Stimulated activated effector memory CD8-positive, alpha-beta T cell treated with anti-CD3 and anti-CD28 coated beads, Interleukin-12 subunit alpha, Interleukin-12 subunit beta, amount 100 ng/mL, for 72 hours (primary cell): ENCODE results near the gene DPP6.
"Not testable (repeated sequence)": the region's sequence is repeated elsewhere in the genome, so short reads cannot be mapped to it uniquely, and the experiment has no call there.

Experiments used
- ATAC-seq: fragments of 150-1000 bp; cut with Tn5 transposase; 2 replicates; pipeline ENCODE4 v1.10.0; 2021
- DNase-seq, 2 donors: peaks; one replicate each; pipeline ENCODE4 v3.0.0; 2021 to 2022; ENCODE audit warnings: low spot score in 2 of 2
- H3K27ac Mint-ChIP-seq: one replicate; pipeline ENCODE4 v1.8.0; 2022; ENCODE audit warnings: mild to moderate bottlenecking, mixed read lengths
- H3K36me3 Mint-ChIP-seq: one replicate; pipeline ENCODE4 v1.8.0; 2022; ENCODE audit warnings: mild to moderate bottlenecking, mixed read lengths
- H3K4me1 Mint-ChIP-seq: one replicate; pipeline ENCODE4 v1.8.0; 2022; ENCODE audit warnings: mixed read lengths
- H3K4me3 Mint-ChIP-seq: one replicate; pipeline ENCODE4 v1.8.0; 2022; ENCODE audit warnings: mild to moderate bottlenecking, mixed read lengths
- H3K9me3 Mint-ChIP-seq: one replicate; pipeline ENCODE4 v1.8.0; 2022; ENCODE audit warnings: mixed read lengths

DPP6 gene

GRCh38 chr7:154051643-154052529 lies at the start of gene DPP6:
Gene DPP6 (plus strand): TSS chr7:154052398.
- ATAC-seq, H3K4me1 Mint-ChIP-seq, DNase-seq, H3K4me3 Mint-ChIP-seq, H3K27ac Mint-ChIP-seq, H3K9me3 Mint-ChIP-seq, H3K36me3 Mint-ChIP-seq: not testable (repeated sequence)

- not testable (repeated sequence) for ATAC-seq, H3K4me1 Mint-ChIP-seq, H3K36me3 Mint-ChIP-seq, DNase-seq, H3K27ac Mint-ChIP-seq, H3K4me3 Mint-ChIP-seq, H3K9me3 Mint-ChIP-seq
Measured at GRCh38 chr7:154009423-154009911, 42.7 kb upstream of the DPP6 start.

GRCh38 chr7:154010726-154011568 lies 41.3 kb upstream of the DPP6 start:
- DNase-seq, H3K9me3 Mint-ChIP-seq, H3K4me3 Mint-ChIP-seq, ATAC-seq, H3K36me3 Mint-ChIP-seq, H3K27ac Mint-ChIP-seq, H3K4me1 Mint-ChIP-seq: not testable (repeated sequence)

GRCh38 chr7:154012800-154013199 lies 39.4 kb upstream of the DPP6 start:
- DNase-seq, H3K27ac Mint-ChIP-seq, H3K4me3 Mint-ChIP-seq, H3K4me1 Mint-ChIP-seq, H3K36me3 Mint-ChIP-seq, ATAC-seq, H3K9me3 Mint-ChIP-seq: not testable (repeated sequence)

GRCh38 chr7:154015636-154016035 lies 36.6 kb upstream of the DPP6 start:
- not testable (repeated sequence) for ATAC-seq, H3K4me3 Mint-ChIP-seq

GRCh38 chr7:154018354-154018753 lies 33.8 kb upstream of the DPP6 start:
- not testable (repeated sequence) for H3K4me1 Mint-ChIP-seq, H3K27ac Mint-ChIP-seq, H3K36me3 Mint-ChIP-seq, DNase-seq, H3K4me3 Mint-ChIP-seq, ATAC-seq
- H3K9me3 Mint-ChIP-seq: peaks cover 15% of the 10 kb centered on the region

More at GRCh38 chr7:154015636-154016035, 36.6 kb upstream of the DPP6 start:
- H3K36me3 Mint-ChIP-seq, H3K9me3 Mint-ChIP-seq, DNase-seq, H3K4me1 Mint-ChIP-seq, H3K27ac Mint-ChIP-seq: not testable (repeated sequence)

- not testable (repeated sequence) for H3K4me1 Mint-ChIP-seq, H3K27ac Mint-ChIP-seq, H3K36me3 Mint-ChIP-seq, ATAC-seq, H3K4me3 Mint-ChIP-seq, DNase-seq, H3K9me3 Mint-ChIP-seq
Measured at GRCh38 chr7:154027805-154028204, 24.4 kb upstream of the DPP6 start.

- not testable (repeated sequence) for H3K36me3 Mint-ChIP-seq, ATAC-seq, DNase-seq
Measured at GRCh38 chr7:154030476-154031080, 21.6 kb upstream of the DPP6 start.

GRCh38 chr7:154039466-154040165 lies 12.6 kb upstream of the DPP6 start:
- H3K4me1 Mint-ChIP-seq, DNase-seq, H3K4me3 Mint-ChIP-seq, H3K27ac Mint-ChIP-seq, H3K9me3 Mint-ChIP-seq, H3K36me3 Mint-ChIP-seq: not testable (repeated sequence)
- ATAC-seq: peak; percentile 99

More at GRCh38 chr7:154030476-154031080, 21.6 kb upstream of the DPP6 start:
- H3K4me3 Mint-ChIP-seq, H3K9me3 Mint-ChIP-seq, H3K4me1 Mint-ChIP-seq, H3K27ac Mint-ChIP-seq: not testable (repeated sequence)

- not testable (repeated sequence) for ATAC-seq, H3K4me3 Mint-ChIP-seq, DNase-seq, H3K4me1 Mint-ChIP-seq, H3K27ac Mint-ChIP-seq, H3K36me3 Mint-ChIP-seq, H3K9me3 Mint-ChIP-seq
Measured at GRCh38 chr7:154050394-154050793, 1.8 kb upstream of the DPP6 start.

- H3K4me3 Mint-ChIP-seq, H3K36me3 Mint-ChIP-seq, H3K4me1 Mint-ChIP-seq, H3K9me3 Mint-ChIP-seq, DNase-seq, H3K27ac Mint-ChIP-seq: not testable (repeated sequence)
- ATAC-seq: peak; percentile 78
Measured at GRCh38 chr7:154051006-154051642, 1.1 kb upstream of the DPP6 start.

- not testable (repeated sequence) for H3K4me1 Mint-ChIP-seq, DNase-seq, H3K9me3 Mint-ChIP-seq, H3K27ac Mint-ChIP-seq, ATAC-seq, H3K4me3 Mint-ChIP-seq, H3K36me3 Mint-ChIP-seq
Measured at GRCh38 chr7:154052530-154053252, 493 bp downstream of the DPP6 start.

- not testable (repeated sequence) for H3K36me3 Mint-ChIP-seq, DNase-seq, H3K4me3 Mint-ChIP-seq, H3K27ac Mint-ChIP-seq, H3K4me1 Mint-ChIP-seq, H3K9me3 Mint-ChIP-seq
- ATAC-seq: peak; percentile 66
Measured at GRCh38 chr7:154053466-154054312, 1.5 kb downstream of the DPP6 start.
